Osteocyte (in vitro differentiated cells): Measurements from ENCODE around the gene ATP2A3. TPM values are rescaled to one million over a fixed set of nuclear protein-coding genes. Genes with fewer than 3 reads are reported as not detected.

Experiments used
- DNase-seq: peaks from one replicate; pipeline ENCODE4 v3.0.0; 2021; ENCODE audit warnings: mixed read lengths; ENCODE audit not compliant: unreplicated experiment; ENCODE audit errors: extremely low spot score
- H3K27ac Mint-ChIP-seq: one replicate; pipeline ENCODE4 v1.8.0; 2021; ENCODE audit warnings: mild to moderate bottlenecking, mixed read lengths; ENCODE audit not compliant: unreplicated experiment
- H3K27me3 Mint-ChIP-seq: one replicate; pipeline ENCODE4 v1.8.0; 2021; ENCODE audit warnings: mixed read lengths; ENCODE audit not compliant: unreplicated experiment
- H3K36me3 Mint-ChIP-seq: one replicate; pipeline ENCODE4 v1.8.0; 2021; ENCODE audit warnings: mixed read lengths; ENCODE audit not compliant: unreplicated experiment
- H3K4me1 Mint-ChIP-seq: one replicate; pipeline ENCODE4 v1.8.0; 2021; ENCODE audit warnings: mixed read lengths; ENCODE audit not compliant: unreplicated experiment
- H3K4me3 Mint-ChIP-seq: one replicate; pipeline ENCODE4 v1.8.0; 2021; ENCODE audit warnings: mild to moderate bottlenecking, moderate library complexity, mixed read lengths; ENCODE audit not compliant: unreplicated experiment
- H3K9me3 Mint-ChIP-seq: one replicate; pipeline ENCODE4 v1.8.0; 2021; ENCODE audit warnings: mixed read lengths; ENCODE audit not compliant: unreplicated experiment
- total RNA-seq: library from RNA; stranded (reverse); gene quantifications from 2 replicates; pipeline ENCODE4 v1.2.1, GENCODE V29; 2021
- TF ChIP-seq, protein P1 (sequence below): fragments of 200-600 bp; sonication (generic); IDR thresholded peaks from 2 replicates; pipeline ENCODE4 v1.5.0; 2021; ENCODE audit warnings: antibody characterized with exemption, mild to moderate bottlenecking, moderate library complexity

The ATP2A3 gene
- total RNA-seq, 1 donor from 2014 or later, result not detected

DNA sequence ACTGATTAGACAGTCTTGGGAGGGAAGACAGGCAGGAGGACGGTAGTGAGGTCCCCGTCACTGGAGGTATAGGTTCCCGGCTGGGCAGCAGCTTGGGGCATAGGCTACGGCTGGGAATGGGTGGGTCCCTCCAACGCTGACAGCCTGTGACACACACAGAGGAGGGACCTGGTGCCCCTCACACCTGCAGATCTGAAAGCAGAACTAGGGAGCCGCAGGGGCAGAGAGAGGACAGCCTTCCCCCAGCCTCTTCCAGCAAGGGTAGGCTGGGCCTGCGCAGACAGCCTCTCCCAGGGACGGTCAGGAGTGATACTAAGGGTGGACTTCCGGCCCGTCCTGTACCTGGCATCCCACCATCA, 49.9 kb downstream of the ATP2A3 start:
- Mint-ChIP-seq H3K4me1 (no peaks in the 10 kb centered on the region), H3K9me3 (no peaks in the 10 kb centered on the region), H3K27ac (no peak overlapping the region), H3K4me3 (no peak overlapping the region), H3K27me3 (peaks cover 9% of the 10 kb centered on the region), H3K36me3 (no peaks in the 10 kb centered on the region)
- TF ChIP-seq, protein P1, sequence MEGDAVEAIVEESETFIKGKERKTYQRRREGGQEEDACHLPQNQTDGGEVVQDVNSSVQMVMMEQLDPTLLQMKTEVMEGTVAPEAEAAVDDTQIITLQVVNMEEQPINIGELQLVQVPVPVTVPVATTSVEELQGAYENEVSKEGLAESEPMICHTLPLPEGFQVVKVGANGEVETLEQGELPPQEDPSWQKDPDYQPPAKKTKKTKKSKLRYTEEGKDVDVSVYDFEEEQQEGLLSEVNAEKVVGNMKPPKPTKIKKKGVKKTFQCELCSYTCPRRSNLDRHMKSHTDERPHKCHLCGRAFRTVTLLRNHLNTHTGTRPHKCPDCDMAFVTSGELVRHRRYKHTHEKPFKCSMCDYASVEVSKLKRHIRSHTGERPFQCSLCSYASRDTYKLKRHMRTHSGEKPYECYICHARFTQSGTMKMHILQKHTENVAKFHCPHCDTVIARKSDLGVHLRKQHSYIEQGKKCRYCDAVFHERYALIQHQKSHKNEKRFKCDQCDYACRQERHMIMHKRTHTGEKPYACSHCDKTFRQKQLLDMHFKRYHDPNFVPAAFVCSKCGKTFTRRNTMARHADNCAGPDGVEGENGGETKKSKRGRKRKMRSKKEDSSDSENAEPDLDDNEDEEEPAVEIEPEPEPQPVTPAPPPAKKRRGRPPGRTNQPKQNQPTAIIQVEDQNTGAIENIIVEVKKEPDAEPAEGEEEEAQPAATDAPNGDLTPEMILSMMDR, result no peak
- DNase-seq, result no peak

DNA sequence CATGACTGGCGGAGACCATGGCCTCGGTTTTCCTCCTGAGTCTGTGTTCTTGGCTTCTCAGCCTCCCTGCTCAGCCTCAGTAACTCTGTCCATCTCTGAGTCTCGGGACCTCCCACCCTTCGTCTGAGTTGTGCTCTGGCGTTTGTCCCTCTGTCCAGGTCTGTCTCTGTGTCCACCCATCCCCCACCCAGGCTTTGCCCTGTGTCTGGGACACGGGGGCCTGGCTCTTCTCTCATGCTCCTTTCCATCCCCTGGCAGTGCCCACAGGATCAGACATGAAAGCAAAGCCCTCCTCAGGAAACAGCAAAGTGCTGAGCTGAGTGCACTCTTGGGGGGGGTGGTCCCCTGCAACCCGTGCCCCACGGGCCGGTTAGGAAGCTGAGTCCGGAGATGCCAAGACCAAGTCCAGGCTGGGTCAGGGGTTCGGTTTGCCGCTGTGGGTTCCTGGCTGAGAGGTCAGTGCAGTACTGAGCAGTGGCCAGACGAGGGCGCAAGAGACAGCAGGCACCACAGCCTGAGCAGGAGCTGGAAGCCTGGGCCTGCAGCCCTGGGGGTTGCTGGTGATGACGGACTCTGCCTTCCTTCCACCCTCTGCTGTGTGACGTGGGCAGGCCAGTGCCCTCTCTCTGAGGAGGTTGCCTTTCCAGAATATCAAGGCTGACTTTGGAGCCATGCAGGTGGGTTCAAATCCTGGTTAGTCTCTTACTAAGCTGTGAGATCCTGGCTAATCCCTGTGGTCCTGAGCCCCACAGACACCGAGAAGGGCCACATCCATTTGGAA, 50.5 kb downstream of the ATP2A3 start:
- H3K27ac Mint-ChIP-seq, result no peak overlapping the region
- H3K36me3 Mint-ChIP-seq, result no peaks in the 10 kb centered on the region

DNA sequence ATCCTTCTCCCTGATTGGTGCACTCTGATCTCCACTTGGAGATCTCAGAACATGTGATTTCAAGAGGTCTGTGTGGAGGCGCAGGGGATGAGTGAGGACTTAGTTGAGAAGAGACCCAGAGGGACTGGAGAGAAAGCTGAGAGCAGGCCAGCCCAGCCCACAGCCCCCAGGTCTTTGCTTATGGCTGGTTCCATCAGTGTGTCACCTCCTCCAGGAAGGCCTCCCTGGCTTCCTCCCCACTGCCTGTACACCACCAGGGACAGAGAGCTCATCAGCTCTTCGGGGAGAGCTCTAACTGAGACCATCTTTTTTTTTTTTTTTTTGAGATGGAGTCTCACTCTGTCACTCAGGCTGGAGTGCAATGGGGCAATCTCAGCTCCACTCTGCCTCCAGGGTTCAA, 51.4 kb downstream of the ATP2A3 start:
- Mint-ChIP-seq H3K27me3 (peaks cover 9% of the 10 kb centered on the region), H3K4me3 (no peak overlapping the region), H3K27ac (no peak overlapping the region), H3K4me1 (no peaks in the 10 kb centered on the region), H3K36me3 (no peaks in the 10 kb centered on the region), H3K9me3 (no peaks in the 10 kb centered on the region)
- no peak for DNase-seq
- TF ChIP-seq, protein P1, result no peak

More for the DNA sequence above, 50.5 kb downstream of the ATP2A3 start:
- peak; percentile 93 for DNase-seq
- H3K4me3 Mint-ChIP-seq, result no peak overlapping the region
- H3K27me3 Mint-ChIP-seq, result peaks cover 9% of the 10 kb centered on the region
- TF ChIP-seq, protein P1, result peak; percentile 94
- no peaks in the 10 kb centered on the region for H3K4me1 Mint-ChIP-seq
- no peaks in the 10 kb centered on the region for H3K9me3 Mint-ChIP-seq

DNA sequence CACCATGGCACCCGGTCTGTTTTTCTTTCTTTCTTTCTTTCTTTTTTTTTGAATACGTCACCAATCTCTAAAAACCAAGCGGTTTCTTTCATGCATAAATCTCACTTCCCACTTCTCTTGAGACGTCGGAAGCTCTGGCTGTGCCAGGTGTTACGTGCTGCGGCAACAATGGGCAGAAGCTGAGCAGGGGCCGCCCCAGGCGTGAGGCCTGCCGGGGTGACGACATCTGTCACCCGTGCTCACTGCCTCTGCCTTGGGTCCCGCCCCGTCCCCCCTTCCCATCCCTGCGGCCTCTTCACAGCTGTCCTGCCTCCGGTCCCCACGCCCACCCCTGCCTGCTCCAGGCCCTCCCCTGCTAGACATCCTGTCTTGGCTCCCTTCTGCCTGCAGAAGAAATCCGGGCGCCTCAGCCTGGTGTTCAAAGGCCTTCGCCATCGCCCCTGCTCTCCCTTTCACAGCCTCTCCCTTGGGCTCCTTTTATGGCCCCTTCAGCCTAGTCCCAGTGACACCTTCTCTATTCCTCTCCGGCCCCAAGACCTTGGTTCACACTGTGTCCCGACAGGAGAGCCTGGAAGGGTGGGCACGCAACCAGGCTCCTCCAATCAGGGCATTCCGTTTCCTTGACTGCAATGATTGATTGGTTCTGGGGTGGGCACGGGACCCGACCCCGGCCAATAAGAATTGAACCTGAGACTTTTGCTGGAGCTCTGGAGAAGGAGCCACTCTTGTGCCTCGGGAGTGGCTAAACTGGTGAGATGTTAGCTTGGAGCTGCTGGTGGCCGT, 52.8 kb downstream of the ATP2A3 start:
- Mint-ChIP-seq H3K36me3 (no peaks in the 10 kb centered on the region), H3K9me3 (no peaks in the 10 kb centered on the region), H3K27me3 (peaks cover 9% of the 10 kb centered on the region), H3K4me3 (no peak overlapping the region), H3K27ac (no peak overlapping the region), H3K4me1 (no peaks in the 10 kb centered on the region)
- TF ChIP-seq, protein P1, result no peak
- DNase-seq, result no peak
